Nephron progenitor cell (in vitro differentiated cells): Measurements from ENCODE around the gene PRKCA.

Experiments used
- DNase-seq: peaks from one replicate; pipeline ENCODE4 v3.0.0; 2021
- H3K27ac Mint-ChIP-seq: 2 replicates; pipeline ENCODE4 v1.8.0; 2021; ENCODE audit warnings: mild to moderate bottlenecking, moderate library complexity, mixed read lengths
- H3K27me3 Mint-ChIP-seq: 2 replicates; pipeline ENCODE4 v1.8.0; 2021; ENCODE audit warnings: mild to moderate bottlenecking, low read depth, mixed read lengths; ENCODE audit not compliant: poor library complexity
- H3K36me3 Mint-ChIP-seq: 2 replicates; pipeline ENCODE4 v1.8.0; 2021; ENCODE audit warnings: low read depth, mixed read lengths
- H3K4me1 Mint-ChIP-seq: 2 replicates; pipeline ENCODE4 v1.8.0; 2021; ENCODE audit warnings: mixed read lengths
- H3K4me3 Mint-ChIP-seq: 2 replicates; pipeline ENCODE4 v1.8.0; 2021; ENCODE audit warnings: mild to moderate bottlenecking, moderate library complexity, mixed read lengths
- H3K9me3 Mint-ChIP-seq: 2 replicates; pipeline ENCODE4 v1.8.0; 2021; ENCODE audit warnings: mild to moderate bottlenecking, moderate library complexity, mixed read lengths
- TF ChIP-seq, protein P1 (sequence below): fragments of 200-600 bp; sonication (generic); IDR thresholded peaks from 2 replicates; pipeline ENCODE4 v1.5.0; 2021; ENCODE audit warnings: antibody characterized with exemption

Gene PRKCA

DNA sequence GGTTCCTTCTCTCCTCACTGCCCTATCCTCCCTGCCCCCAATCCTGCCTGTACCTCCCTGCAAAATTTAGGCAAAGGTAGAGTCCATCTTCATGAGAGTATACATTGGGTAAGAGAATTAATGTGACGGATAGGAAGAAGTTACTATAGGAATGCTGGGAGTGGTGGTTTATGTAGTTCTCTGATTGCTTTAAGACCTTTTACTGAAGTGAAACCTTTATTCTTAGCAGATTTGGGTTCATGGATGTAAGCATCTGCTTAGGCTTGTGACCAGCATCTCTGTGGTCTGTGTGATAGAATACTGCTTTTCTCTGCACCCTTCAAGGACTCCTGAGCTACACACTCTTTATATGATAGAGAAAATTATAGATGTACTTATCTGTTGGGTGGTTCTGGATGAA lies 127.3 kb downstream of the PRKCA start:
- DNase-seq, result no peak
- TF ChIP-seq, protein P1, sequence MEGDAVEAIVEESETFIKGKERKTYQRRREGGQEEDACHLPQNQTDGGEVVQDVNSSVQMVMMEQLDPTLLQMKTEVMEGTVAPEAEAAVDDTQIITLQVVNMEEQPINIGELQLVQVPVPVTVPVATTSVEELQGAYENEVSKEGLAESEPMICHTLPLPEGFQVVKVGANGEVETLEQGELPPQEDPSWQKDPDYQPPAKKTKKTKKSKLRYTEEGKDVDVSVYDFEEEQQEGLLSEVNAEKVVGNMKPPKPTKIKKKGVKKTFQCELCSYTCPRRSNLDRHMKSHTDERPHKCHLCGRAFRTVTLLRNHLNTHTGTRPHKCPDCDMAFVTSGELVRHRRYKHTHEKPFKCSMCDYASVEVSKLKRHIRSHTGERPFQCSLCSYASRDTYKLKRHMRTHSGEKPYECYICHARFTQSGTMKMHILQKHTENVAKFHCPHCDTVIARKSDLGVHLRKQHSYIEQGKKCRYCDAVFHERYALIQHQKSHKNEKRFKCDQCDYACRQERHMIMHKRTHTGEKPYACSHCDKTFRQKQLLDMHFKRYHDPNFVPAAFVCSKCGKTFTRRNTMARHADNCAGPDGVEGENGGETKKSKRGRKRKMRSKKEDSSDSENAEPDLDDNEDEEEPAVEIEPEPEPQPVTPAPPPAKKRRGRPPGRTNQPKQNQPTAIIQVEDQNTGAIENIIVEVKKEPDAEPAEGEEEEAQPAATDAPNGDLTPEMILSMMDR, result no peak
- H3K27me3 Mint-ChIP-seq, result peaks cover 3% of the 10 kb centered on the region
- peaks cover 6% of the 10 kb centered on the region for H3K9me3 Mint-ChIP-seq
- H3K27ac Mint-ChIP-seq, result no peak overlapping the region
- no peak overlapping the region for H3K4me3 Mint-ChIP-seq
- peaks cover 31% of the 10 kb centered on the region for H3K4me1 Mint-ChIP-seq
- H3K36me3 Mint-ChIP-seq, result peaks cover 5% of the 10 kb centered on the region

GRCh38 chr17:66430846-66431795 lies 128.7 kb downstream of the PRKCA start:
- TF ChIP-seq, protein P1, result no peak
- no peak for DNase-seq
- Mint-ChIP-seq H3K9me3 (peaks cover 2% of the 10 kb centered on the region), H3K36me3 (peaks cover 3% of the 10 kb centered on the region), H3K27me3 (peaks cover 3% of the 10 kb centered on the region), H3K27ac (peak overlapping the region; percentile 17), H3K4me1 (peaks cover 27% of the 10 kb centered on the region), H3K4me3 (no peak overlapping the region)

DNA sequence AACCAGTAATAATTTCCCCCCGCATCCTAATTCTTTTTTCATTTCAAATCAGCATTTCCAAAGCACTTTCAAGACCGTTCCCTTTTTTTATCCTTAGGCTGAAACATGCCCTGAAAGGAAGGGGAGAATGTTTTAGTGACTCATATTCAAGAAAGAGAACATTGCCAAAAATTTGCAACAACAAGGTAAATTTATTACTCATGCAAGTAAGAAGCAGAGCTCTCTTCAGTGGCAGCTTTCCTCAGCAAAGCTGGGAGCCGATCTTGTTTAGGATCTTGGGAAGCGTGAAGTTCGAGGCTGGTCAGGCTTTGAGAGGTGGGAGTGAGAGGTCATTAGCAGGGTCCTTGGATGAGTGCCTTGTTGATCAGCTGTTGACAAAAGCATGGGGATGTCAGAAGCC lies 129.5 kb downstream of the PRKCA start:
- H3K27me3 Mint-ChIP-seq, result peaks cover 3% of the 10 kb centered on the region
- H3K4me1 Mint-ChIP-seq, result peaks cover 27% of the 10 kb centered on the region
- no peak overlapping the region for H3K4me3 Mint-ChIP-seq
- TF ChIP-seq, protein P1, result no peak
- H3K27ac Mint-ChIP-seq, result no peak overlapping the region
- H3K9me3 Mint-ChIP-seq, result no peaks in the 10 kb centered on the region
- no peaks in the 10 kb centered on the region for H3K36me3 Mint-ChIP-seq
- no peak for DNase-seq

- H3K9me3 Mint-ChIP-seq, result no peaks in the 10 kb centered on the region
- H3K36me3 Mint-ChIP-seq, result no peaks in the 10 kb centered on the region
- DNase-seq, result no peak
- TF ChIP-seq, protein P1, result no peak
- no peak overlapping the region for H3K4me3 Mint-ChIP-seq
- no peak overlapping the region for H3K27ac Mint-ChIP-seq
- H3K27me3 Mint-ChIP-seq, result peaks cover 3% of the 10 kb centered on the region
- H3K4me1 Mint-ChIP-seq, result peaks cover 27% of the 10 kb centered on the region
Observed at GRCh38 chr17:66432411-66432957, 130.1 kb downstream of the PRKCA start.

DNA sequence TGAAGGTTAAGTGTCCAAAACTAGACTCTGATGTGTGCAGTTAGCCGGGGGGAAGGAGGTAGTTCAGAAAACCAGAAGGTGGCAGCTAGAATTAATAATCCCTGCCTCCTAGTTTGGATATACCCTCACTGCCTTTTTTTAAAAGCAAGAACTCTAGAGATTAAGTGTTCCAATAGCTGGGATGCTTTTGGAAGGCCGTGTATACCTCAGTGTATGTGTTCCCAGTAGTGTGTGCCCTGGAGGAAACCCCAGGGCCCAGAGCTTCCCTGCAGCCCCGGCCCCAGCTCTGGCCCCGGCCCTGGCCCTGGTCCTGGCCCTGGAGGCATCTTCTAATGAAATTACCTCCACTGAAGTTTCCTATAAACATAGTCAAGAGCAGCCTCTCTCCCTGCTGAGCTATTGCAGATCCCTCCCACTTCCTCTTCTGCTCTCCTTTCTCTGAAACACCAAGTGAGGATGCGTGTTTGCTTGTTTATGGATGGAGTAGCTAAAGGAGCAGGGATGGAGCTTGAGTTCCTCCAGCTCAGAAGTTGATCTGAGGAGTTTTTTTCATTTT lies 130.7 kb downstream of the PRKCA start:
- H3K27me3 Mint-ChIP-seq, result peaks cover 6% of the 10 kb centered on the region
- no peak overlapping the region for H3K27ac Mint-ChIP-seq
- H3K9me3 Mint-ChIP-seq, result no peaks in the 10 kb centered on the region
- H3K36me3 Mint-ChIP-seq, result no peaks in the 10 kb centered on the region
- no peak for DNase-seq
- H3K4me1 Mint-ChIP-seq, result peaks cover 27% of the 10 kb centered on the region
- TF ChIP-seq, protein P1, result no peak
- no peak overlapping the region for H3K4me3 Mint-ChIP-seq
